CD4-positive, alpha-beta T cell treated with Interleukin-6 for 4 hours (primary cell): ENCODE results near the gene MRPS2.
"Not testable (repeated sequence)": the region's sequence is repeated elsewhere in the genome, so short reads cannot be mapped to it uniquely, and the experiment has no call there.

ENCODE experiments used
- DNase-seq: peaks from one replicate; pipeline ENCODE4 v3.0.0-alpha.2; 2020; ENCODE audit warnings: mixed read lengths

MRPS2 gene

GRCh38 chr9:135500525-135501260 lies at the start of gene MRPS2:
TSS of gene MRPS2 (plus strand) at chr9:135500682. CDS start at chr9:135500711, 29 bp downstream.
- DNase-seq, result peak; percentile 85

GRCh38 chr9:135450956-135451355 lies 49.5 kb upstream of the MRPS2 start:
- no peak for DNase-seq

- DNase-seq, result not testable (repeated sequence)
Observed at GRCh38 chr9:135451909-135452308, 48.6 kb upstream of the MRPS2 start.

GRCh38 chr9:135454737-135455136 lies 45.7 kb upstream of the MRPS2 start:
- DNase-seq, result no peak

- no peak for DNase-seq
Observed at GRCh38 chr9:135455401-135456030, 45.0 kb upstream of the MRPS2 start.

- no peak for DNase-seq
Observed at GRCh38 chr9:135456436-135457104, 43.9 kb upstream of the MRPS2 start.

GRCh38 chr9:135458478-135458877 lies 42.0 kb upstream of the MRPS2 start:
- not testable (repeated sequence) for DNase-seq

GRCh38 chr9:135461936-135462335 lies 38.5 kb upstream of the MRPS2 start:
- no peak for DNase-seq

- DNase-seq, result no peak
Observed at GRCh38 chr9:135463140-135463539, 37.3 kb upstream of the MRPS2 start.

- no peak for DNase-seq
Observed at GRCh38 chr9:135464181-135464580, 36.3 kb upstream of the MRPS2 start.

- DNase-seq, result peak; percentile 57
Observed at GRCh38 chr9:135468854-135469521, 31.5 kb upstream of the MRPS2 start.

GRCh38 chr9:135471791-135472640 lies 28.5 kb upstream of the MRPS2 start:
- DNase-seq, result no peak

- DNase-seq, result no peak
Observed at GRCh38 chr9:135473972-135474543, 26.4 kb upstream of the MRPS2 start.

GRCh38 chr9:135474915-135475314 lies 25.6 kb upstream of the MRPS2 start:
- peak; percentile 29 for DNase-seq

- DNase-seq, result no peak
Observed at GRCh38 chr9:135476561-135477355, 23.7 kb upstream of the MRPS2 start.

GRCh38 chr9:135478191-135478590 lies 22.3 kb upstream of the MRPS2 start:
- no peak for DNase-seq

GRCh38 chr9:135478829-135479468 lies 21.5 kb upstream of the MRPS2 start:
- peak; percentile 18 for DNase-seq

GRCh38 chr9:135479469-135480052 lies 20.9 kb upstream of the MRPS2 start, which contains the start of gene PPP1R26:
TSS of gene PPP1R26 (plus strand) at chr9:135479782. CDS start at chr9:135484511, 4,729 bp downstream.
- no peak for DNase-seq

- DNase-seq, result no peak
Observed at GRCh38 chr9:135480071-135480939, 20.2 kb upstream of the MRPS2 start.
